BLaER1 (cell line): ENCODE data around the gene ABL2.

Experiments used
- H3K27ac ChIP-seq: shearing (Covaris generic); formaldehyde crosslinking; 2 replicates; pipeline ENCODE4 v1.8.1; 2022
- H3K27me3 ChIP-seq: shearing (Covaris generic); formaldehyde crosslinking; 2 replicates; pipeline ENCODE4 v1.8.1; 2022
- H3K36me3 ChIP-seq: shearing (Covaris generic); formaldehyde crosslinking; 2 replicates; pipeline ENCODE4 v1.8.1; 2022
- H3K4me1 ChIP-seq: shearing (Covaris generic); formaldehyde crosslinking; 2 replicates; pipeline ENCODE4 v1.8.1; 2022
- H3K4me2 ChIP-seq: shearing (Covaris generic); formaldehyde crosslinking; 2 replicates; pipeline ENCODE4 v1.8.1; 2022
- H3K4me3 ChIP-seq: shearing (Covaris generic); formaldehyde crosslinking; 2 replicates; pipeline ENCODE4 v1.8.1; 2022
- H3K9ac ChIP-seq: shearing (Covaris generic); formaldehyde crosslinking; 2 replicates; pipeline ENCODE4 v1.8.1; 2022
- H3K9me3 ChIP-seq: shearing (Covaris generic); formaldehyde crosslinking; 2 replicates; pipeline ENCODE4 v1.8.1; 2022
- H4K20me1 ChIP-seq: shearing (Covaris generic); formaldehyde crosslinking; 2 replicates; pipeline ENCODE4 v1.8.1; 2022
- Cebpa-rat ChIP-seq: shearing (Covaris generic); IDR thresholded peaks from 2 replicates; pipeline ENCODE4 v1.8.1; 2022

Gene ABL2

DNA sequence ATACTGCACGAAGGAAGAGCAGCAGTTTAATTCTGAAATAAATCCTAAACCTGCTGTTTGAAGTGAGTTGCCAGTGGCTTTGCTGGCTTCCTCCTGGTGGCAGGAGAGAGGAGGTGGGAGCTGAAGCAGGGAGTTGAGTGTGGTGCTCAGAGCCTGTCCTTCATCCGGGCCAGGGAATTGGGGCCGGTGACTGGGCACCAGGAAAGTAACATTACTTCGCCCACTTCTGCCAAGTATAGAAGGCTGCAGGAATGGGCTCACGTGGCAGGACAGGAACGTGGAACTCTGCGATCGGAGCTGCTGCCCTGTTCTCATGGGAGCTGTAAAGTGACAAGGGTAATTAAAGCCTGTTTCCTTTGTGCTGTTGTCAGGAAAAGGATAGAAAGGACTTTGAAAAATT is 139.0 kb downstream of the ABL2 start:
- Histone ChIP-seq H3K27me3 (no peaks in the 10 kb centered on the region), H3K4me1 (peaks cover 63% of the 10 kb centered on the region), H3K27ac (no peak overlapping the region), H3K9ac (no peak overlapping the region), H3K4me2 (no peak overlapping the region), H3K36me3 (peaks cover 96% of the 10 kb centered on the region), H3K9me3 (no peaks in the 10 kb centered on the region), H4K20me1 (peaks cover 43% of the 10 kb centered on the region), H3K4me3 (no peak overlapping the region)
- no peak for TF ChIP-seq Cebpa-rat

DNA sequence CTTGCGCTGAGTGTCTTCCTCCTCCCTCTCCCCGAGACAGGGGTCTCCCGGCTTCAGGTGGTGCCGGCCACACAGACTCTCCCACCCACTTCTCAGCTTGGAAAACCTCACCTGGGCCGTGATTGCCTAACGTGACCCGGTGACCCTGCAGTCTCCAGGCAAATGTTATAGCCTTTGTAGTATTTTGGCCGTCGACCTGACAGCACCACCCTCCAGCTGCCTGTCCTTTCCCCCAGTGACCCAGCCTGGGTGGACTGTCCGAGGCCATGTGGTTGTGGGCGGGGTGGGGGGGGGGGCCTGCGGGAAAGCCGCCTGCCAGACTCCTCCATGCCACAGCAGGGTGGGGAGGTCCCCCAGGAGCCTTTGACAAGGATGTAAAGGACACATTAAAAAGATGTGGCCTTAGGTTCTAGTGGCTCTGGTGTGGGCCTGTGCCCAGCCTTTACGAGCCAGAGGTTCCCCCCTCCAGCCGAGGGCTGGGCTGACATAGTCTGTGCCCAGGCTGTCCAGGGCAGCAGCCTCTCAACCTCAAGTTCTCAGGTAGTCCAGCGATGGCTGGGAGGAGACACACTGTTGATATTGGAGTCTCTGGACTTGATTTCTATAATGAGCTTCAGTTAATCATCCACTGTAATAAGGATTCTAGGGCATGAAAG is 139.5 kb downstream of the ABL2 start:
- no peak overlapping the region for H3K27ac ChIP-seq
- no peak overlapping the region for H3K9ac ChIP-seq
- H3K27me3 ChIP-seq, result no peaks in the 10 kb centered on the region
- H4K20me1 ChIP-seq, result peaks cover 45% of the 10 kb centered on the region
- no peak overlapping the region for H3K4me3 ChIP-seq
- no peak overlapping the region for H3K4me2 ChIP-seq
- TF ChIP-seq Cebpa-rat, result no peak
- peaks cover 57% of the 10 kb centered on the region for H3K4me1 ChIP-seq
- no peaks in the 10 kb centered on the region for H3K9me3 ChIP-seq
- peaks cover 96% of the 10 kb centered on the region for H3K36me3 ChIP-seq

DNA sequence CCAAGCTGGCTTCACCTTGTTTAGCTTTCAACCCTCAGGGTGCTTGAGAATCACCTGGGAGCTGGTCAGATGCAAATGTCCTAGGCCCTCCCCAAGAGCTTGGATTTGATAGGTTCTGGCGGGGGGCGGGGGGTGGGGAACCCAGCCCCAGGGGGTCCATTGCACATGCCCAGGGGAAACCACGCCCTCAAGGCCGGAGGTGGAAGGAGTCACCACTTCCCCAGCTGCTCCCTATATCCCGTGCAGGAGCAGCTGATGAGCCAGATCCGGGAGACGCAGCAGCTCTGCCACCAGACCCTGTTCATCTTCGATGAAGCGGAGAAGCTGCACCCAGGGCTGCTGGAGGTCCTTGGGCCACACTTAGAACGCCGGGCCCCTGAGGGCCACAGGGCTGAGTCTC is 141.8 kb downstream of the ABL2 start:
- H3K4me3 ChIP-seq, result no peak overlapping the region
- H3K9me3 ChIP-seq, result no peaks in the 10 kb centered on the region
- peaks cover 67% of the 10 kb centered on the region for H3K4me1 ChIP-seq
- H4K20me1 ChIP-seq, result peaks cover 50% of the 10 kb centered on the region
- TF ChIP-seq Cebpa-rat, result no peak
- no peak overlapping the region for H3K4me2 ChIP-seq
- H3K27me3 ChIP-seq, result no peaks in the 10 kb centered on the region
- H3K27ac ChIP-seq, result peak overlapping the region; percentile 30; the same call in 1 of the 2 replicates
- peaks cover 83% of the 10 kb centered on the region for H3K36me3 ChIP-seq
- no peak overlapping the region for H3K9ac ChIP-seq

- Histone ChIP-seq H3K4me2 (peak overlapping the region; percentile 99), H3K9me3 (no peaks in the 10 kb centered on the region), H3K27me3 (no peaks in the 10 kb centered on the region), H4K20me1 (peaks cover 28% of the 10 kb centered on the region), H3K9ac (peak overlapping the region; percentile 93; the same call in 1 of the 2 replicates), H3K4me1 (peaks cover 47% of the 10 kb centered on the region), H3K27ac (no peak overlapping the region), H3K36me3 (peaks cover 45% of the 10 kb centered on the region), H3K4me3 (peak overlapping the region; percentile 89)
- TF ChIP-seq Cebpa-rat, result no peak
Measured at GRCh38 chr1:179083533-179083932, 145.9 kb downstream of the ABL2 start.

GRCh38 chr1:179082999-179083335 is 146.5 kb downstream of the ABL2 start:
- Histone ChIP-seq H3K9me3 (no peaks in the 10 kb centered on the region), H3K4me1 (peaks cover 42% of the 10 kb centered on the region), H3K4me3 (peak overlapping the region; percentile 89), H3K9ac (peak overlapping the region; percentile 93), H3K36me3 (peaks cover 39% of the 10 kb centered on the region), H3K27me3 (no peaks in the 10 kb centered on the region), H3K27ac (peak overlapping the region; percentile 91), H4K20me1 (peaks cover 28% of the 10 kb centered on the region), H3K4me2 (peak overlapping the region; percentile 99)
- no peak for TF ChIP-seq Cebpa-rat

DNA sequence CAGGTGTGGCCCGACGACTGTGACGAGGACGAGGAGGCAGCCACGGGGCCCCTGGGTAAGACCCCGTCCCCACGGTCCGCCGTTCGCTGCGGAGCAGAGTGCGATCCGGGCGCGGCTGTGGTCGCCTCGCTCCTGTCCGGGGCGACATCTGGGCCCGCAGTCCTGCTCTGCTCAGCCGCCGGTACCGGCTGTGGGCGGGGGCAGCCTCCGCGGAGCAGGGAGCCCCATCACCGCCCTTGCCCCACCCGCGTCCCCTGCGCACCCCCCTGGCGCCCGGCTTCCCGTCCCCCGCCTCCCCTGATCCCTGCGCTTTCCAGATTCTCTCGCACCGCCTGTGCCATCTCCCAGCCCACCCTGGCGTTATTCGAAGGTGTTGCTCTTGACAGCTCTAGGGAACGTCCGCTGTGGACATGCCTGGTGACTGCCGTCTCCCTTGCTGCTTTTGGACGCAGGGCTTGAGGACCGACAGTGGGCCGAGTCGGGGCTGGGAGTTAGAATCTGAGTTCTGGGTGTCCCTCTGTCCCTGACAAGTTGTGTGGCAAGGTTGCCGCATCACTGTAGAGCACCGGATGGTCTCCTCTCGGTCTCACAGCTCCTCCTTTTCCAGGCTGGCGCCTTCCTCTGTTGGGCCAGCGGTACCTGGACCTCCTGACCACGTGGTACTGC is 147.0 kb downstream of the ABL2 start:
- no peaks in the 10 kb centered on the region for H3K27me3 ChIP-seq
- H4K20me1 ChIP-seq, result peaks cover 23% of the 10 kb centered on the region
- H3K9ac ChIP-seq, result peak overlapping the region; percentile 93
- peak overlapping the region; percentile 99 for H3K4me2 ChIP-seq
- H3K4me1 ChIP-seq, result peaks cover 37% of the 10 kb centered on the region
- peaks cover 34% of the 10 kb centered on the region for H3K36me3 ChIP-seq
- TF ChIP-seq Cebpa-rat, result no peak
- no peaks in the 10 kb centered on the region for H3K9me3 ChIP-seq
- H3K27ac ChIP-seq, result peak overlapping the region; percentile 91
- peak overlapping the region; percentile 89 for H3K4me3 ChIP-seq

GRCh38 chr1:179081687-179082332 is 147.7 kb downstream of the ABL2 start, which contains the start of gene TOR3A:
Gene TOR3A (plus strand): TSS chr1:179082070. CDS start chr1:179082129, 59 bp downstream.
- peaks cover 31% of the 10 kb centered on the region for H3K36me3 ChIP-seq
- H4K20me1 ChIP-seq, result peaks cover 16% of the 10 kb centered on the region
- H3K4me2 ChIP-seq, result peak within 1 kb of the TSS; percentile 99
- peaks cover 30% of the 10 kb centered on the region for H3K4me1 ChIP-seq
- no peaks in the 10 kb centered on the region for H3K9me3 ChIP-seq
- H3K4me3 ChIP-seq, result peak within 1 kb of the TSS; percentile 89
- peak within 1 kb of the TSS; percentile 91 for H3K27ac ChIP-seq
- H3K27me3 ChIP-seq, result no peaks in the 10 kb centered on the region
- H3K9ac ChIP-seq, result peak within 1 kb of the TSS; percentile 93
- no peak for TF ChIP-seq Cebpa-rat

GRCh38 chr1:179080866-179081686 is 148.4 kb downstream of the ABL2 start:
- H3K9me3 ChIP-seq, result no peaks in the 10 kb centered on the region
- H3K27ac ChIP-seq, result peak overlapping the region; percentile 91

DNA sequence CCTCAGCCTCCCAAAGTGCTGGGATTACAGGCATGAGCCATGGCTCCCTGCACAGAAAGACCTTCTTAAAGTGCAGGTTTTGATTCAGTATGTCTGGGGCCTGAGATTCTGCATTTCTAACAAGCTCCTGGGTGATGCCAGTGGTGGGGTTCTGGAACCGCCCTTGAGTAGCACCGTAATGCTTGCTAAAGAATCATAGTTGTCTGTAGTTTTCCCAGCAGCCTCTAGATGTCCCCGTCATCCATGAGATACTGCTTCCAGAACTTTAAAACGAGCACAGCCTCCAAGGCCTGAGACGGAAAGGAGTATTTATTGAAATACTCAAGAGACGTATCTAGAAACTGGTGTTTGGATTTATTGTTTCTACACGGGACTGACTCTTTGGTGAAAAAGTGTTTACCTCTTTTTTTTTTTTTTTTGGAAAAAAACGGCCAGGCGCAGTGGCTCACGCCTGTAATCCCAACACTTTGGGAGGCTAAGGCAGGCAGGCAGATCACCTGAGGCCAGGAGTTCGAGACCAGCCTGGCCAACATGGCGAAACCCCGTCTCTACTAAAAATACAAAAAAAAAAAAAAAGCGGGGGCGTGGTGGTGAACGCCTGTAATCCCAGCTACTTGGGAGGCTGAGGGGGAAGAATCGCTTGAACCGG is 150.2 kb downstream of the ABL2 start:
- H3K27ac ChIP-seq, result no peak overlapping the region
- H3K27me3 ChIP-seq, result no peaks in the 10 kb centered on the region
- H4K20me1 ChIP-seq, result peaks cover 6% of the 10 kb centered on the region; the same call in 1 of the 2 replicates
- no peak overlapping the region for H3K4me2 ChIP-seq
- no peak overlapping the region for H3K4me3 ChIP-seq
- TF ChIP-seq Cebpa-rat, result no peak
- peaks cover 11% of the 10 kb centered on the region; the same call in 1 of the 2 replicates for H3K36me3 ChIP-seq
- H3K9me3 ChIP-seq, result no peaks in the 10 kb centered on the region
- no peak overlapping the region for H3K9ac ChIP-seq
- H3K4me1 ChIP-seq, result peaks cover 28% of the 10 kb centered on the region

More at GRCh38 chr1:179080866-179081686, 148.4 kb downstream of the ABL2 start:
- peaks cover 14% of the 10 kb centered on the region for H4K20me1 ChIP-seq
- peak overlapping the region; percentile 93 for H3K9ac ChIP-seq
- peak overlapping the region; percentile 99 for H3K4me2 ChIP-seq
- peaks cover 29% of the 10 kb centered on the region for H3K4me1 ChIP-seq
- peaks cover 29% of the 10 kb centered on the region for H3K36me3 ChIP-seq
- no peaks in the 10 kb centered on the region for H3K27me3 ChIP-seq
- no peak for TF ChIP-seq Cebpa-rat
- peak overlapping the region; percentile 89 for H3K4me3 ChIP-seq
